ENCODE data around the gene JTB. TPM values are rescaled to one million over a fixed set of nuclear protein-coding genes. Genes with fewer than 3 reads are reported as not detected.

JTB gene
- total and polyA plus RNA-seq, 7 donors: 171 to 324 (median 245) TPM

DNA sequence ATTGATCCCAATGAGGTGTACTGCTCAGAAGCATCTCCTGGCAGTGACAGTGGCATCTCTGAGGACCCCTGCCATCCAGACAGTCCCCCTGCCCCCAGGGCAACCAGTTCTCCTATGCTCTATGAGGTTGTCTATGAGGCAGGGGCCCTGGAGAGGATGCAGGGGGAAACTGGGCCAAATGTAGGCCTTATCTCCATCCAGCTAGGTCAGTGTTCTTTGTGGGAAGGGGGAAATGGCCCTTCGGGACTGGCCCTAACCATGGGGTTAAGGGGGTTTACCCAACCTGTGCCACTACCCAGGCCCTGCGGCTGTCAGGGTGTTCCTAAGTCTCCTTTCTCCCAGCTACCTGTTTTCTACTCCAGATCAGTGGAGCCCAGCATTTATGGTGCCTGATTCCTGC, 8.5 kb downstream of the JTB start:
- Histone ChIP-seq H3K9me3 (no peaks in the 10 kb centered on the region), H3K4me3 (no peak overlapping the region), H3K27ac (no peak overlapping the region), H3K4me1 (peaks cover 0 to 34% (median 27%) of the 10 kb centered on the region in 4 donors), H3K27me3 (no peaks in the 10 kb centered on the region), H3K36me3 (peaks cover 0 to 9% (median 4%) of the 10 kb centered on the region in 4 donors)
- no peak for TF ChIP-seq EP300 (IDR thresholded peaks at IDR 0.05)
- TF ChIP-seq CTCF (IDR thresholded peaks at IDR 0.05): no peak
- no peak for TF ChIP-seq POLR2AphosphoS5 (IDR thresholded peaks at IDR 0.05)
- TF ChIP-seq POLR2A (IDR thresholded peaks at IDR 0.05): no peak
- intact Hi-C loops (cut with DNase I): loop anchor here (2.0 kb wide), 1 partner anchor 16 kb away; no protein-coding TSS in a partner anchor
- no peak for DNase-seq
- 76 to 88% methylated on average over 2 of the region's 2 CpGs for WGBS, 2 donors

GRCh38 chr1:153968408-153968807, 9.1 kb downstream of the JTB start:
- Histone ChIP-seq H3K36me3 (peaks cover 0 to 4% (median 0%) of the 10 kb centered on the region in 4 donors), H3K4me1 (peaks cover 0 to 37% (median 28%) of the 10 kb centered on the region in 4 donors), H3K27me3 (no peaks in the 10 kb centered on the region), H3K27ac (peak overlapping the region; percentile 82 to 93 (median 91)), H3K4me3 (peak overlapping the region; percentile 45 to 59 (median 53)), H3K9me3 (no peaks in the 10 kb centered on the region)
- peak; percentile 70 for DNase-seq
- WGBS, 2 donors: 8 to 17% methylated on average over 13 of the region's 13 CpGs
- intact Hi-C loops (cut with DNase I): loop anchor here (2.0 kb wide), 1 partner anchor 16 kb away; no protein-coding TSS in a partner anchor
- TF ChIP-seq CTCF (IDR thresholded peaks at IDR 0.05): no peak
- no peak for TF ChIP-seq EP300 (IDR thresholded peaks at IDR 0.05)
- TF ChIP-seq POLR2A (IDR thresholded peaks at IDR 0.05): no peak
- no peak for TF ChIP-seq POLR2AphosphoS5 (IDR thresholded peaks at IDR 0.05)

- Histone ChIP-seq H3K4me1 (peaks cover 0 to 37% (median 28%) of the 10 kb centered on the region in 4 donors), H3K36me3 (no peaks in the 10 kb centered on the region), H3K9me3 (no peaks in the 10 kb centered on the region), H3K4me3 (peak overlapping the region; percentile 45 to 59 (median 53)), H3K27me3 (no peaks in the 10 kb centered on the region), H3K27ac (peak overlapping the region; percentile 82 to 93 (median 91))
- 1 to 2% methylated on average over 8 of the region's 8 CpGs for WGBS, 2 donors
- intact Hi-C loops (cut with DNase I): loop anchor here (2.0 kb wide), 1 partner anchor 17 kb away; no protein-coding TSS in a partner anchor
- TF ChIP-seq POLR2A (IDR thresholded peaks at IDR 0.05) (no peak), EP300 (IDR thresholded peaks at IDR 0.05) (no peak), CTCF (IDR thresholded peaks at IDR 0.05) (no peak), POLR2AphosphoS5 (IDR thresholded peaks at IDR 0.05) (no peak)
- no peak for DNase-seq
Measured at GRCh38 chr1:153968000-153968363, 9.5 kb downstream of the JTB start.

- Histone ChIP-seq H3K4me3 (peak within 1 kb of the TSS; percentile 45 to 59 (median 53)), H3K4me1 (peaks cover 0 to 44% (median 33%) of the 10 kb centered on the region in 4 donors), H3K27me3 (no peaks in the 10 kb centered on the region), H3K36me3 (no peaks in the 10 kb centered on the region), H3K9me3 (no peaks in the 10 kb centered on the region), H3K27ac (peak within 1 kb of the TSS; percentile 82 to 93 (median 91))
- DNase-seq: peak; percentile 97
- 0% methylated on average over 60 of the region's 60 CpGs for WGBS, 2 donors
- intact Hi-C loops (cut with DNase I): no loop called here
- peak in 3 of 4 experiments; percentile 12 to 27 (median 25) for TF ChIP-seq CTCF (IDR thresholded peaks at IDR 0.05)
- no peak for TF ChIP-seq EP300 (IDR thresholded peaks at IDR 0.05)
- TF ChIP-seq POLR2AphosphoS5 (IDR thresholded peaks at IDR 0.05): peak; percentile 88 to 97 (median 95)
- peak; percentile 66 to 72 for TF ChIP-seq POLR2A (IDR thresholded peaks at IDR 0.05)
Measured at GRCh38 chr1:153967107-153967999, 10.1 kb downstream of the JTB start, which contains the start of gene CREB3L4. Gene CREB3L4 (plus strand): TSS chr1:153967902. CDS start chr1:153968526, 624 bp downstream.

Data from sigmoid colon (tissue), 7 donors.